ENCODE measurements around the gene PRDM16. TPM values are rescaled to one million over a fixed set of nuclear protein-coding genes. Genes with fewer than 3 reads are reported as not detected.

The PRDM16 gene
- total and polyA plus RNA-seq, 4 donors, result 0.05 to 0.67 (median 0.19) TPM

DNA sequence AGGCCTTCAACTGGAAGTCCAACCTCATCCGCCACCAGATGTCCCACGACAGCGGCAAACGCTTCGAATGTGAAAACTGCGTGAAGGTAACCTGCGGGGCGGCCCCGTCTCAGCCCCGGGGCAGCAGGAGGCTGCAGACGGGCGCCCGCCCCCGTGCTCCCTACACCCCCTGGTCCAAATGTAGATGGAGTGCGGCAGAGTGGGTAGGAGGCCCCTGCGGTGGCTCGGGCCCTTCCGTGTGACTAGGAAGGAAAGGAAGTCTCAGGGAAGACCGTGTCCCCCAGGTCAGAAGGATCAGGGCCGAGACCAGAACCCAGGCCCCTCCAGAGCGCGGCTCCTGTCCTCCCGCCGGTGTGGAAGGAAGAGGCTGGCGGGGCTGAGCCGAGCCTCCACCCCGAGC is 335.8 kb downstream of the PRDM16 start:
- Histone ChIP-seq H3K9ac (ENCODE audit: low read depth in 1 of 2, low read length in 2 of 2) (no peak overlapping the region), H3K36me3 (ENCODE audit: control insufficient read depth in 4 of 4, insufficient read depth in 3 of 4, low read depth in 1 of 4, low read length in 3 of 4) (no peaks in the 10 kb centered on the region), H3K27ac (ENCODE audit: low read depth in 1 of 2, low read length in 2 of 2) (no peak overlapping the region), H3K27me3 (ENCODE audit: control insufficient read depth in 4 of 4, insufficient read depth in 4 of 4, low read length in 3 of 4) (no peaks in the 10 kb centered on the region), H3K4me1 (ENCODE audit: control insufficient read depth in 4 of 4, insufficient read depth in 4 of 4, low read length in 3 of 4) (no peaks in the 10 kb centered on the region), H3K4me3 (ENCODE audit: low read depth in 1 of 3, low read length in 3 of 3) (no peak overlapping the region), H3K9me3 (ENCODE audit: control insufficient read depth in 4 of 4, low read length in 3 of 4) (no peaks in the 10 kb centered on the region)
- WGBS, result 93% methylated on average over 27 of the region's 27 CpGs
- TF ChIP-seq RAD21 (IDR thresholded peaks at IDR 0.05) (no peak), HNF4A (conservative IDR thresholded peaks at IDR 0.05) (no peak), ATF3 (IDR thresholded peaks at IDR 0.05) (no peak)
- no peak for DNase-seq (ENCODE audit: low spot score)

DNA sequence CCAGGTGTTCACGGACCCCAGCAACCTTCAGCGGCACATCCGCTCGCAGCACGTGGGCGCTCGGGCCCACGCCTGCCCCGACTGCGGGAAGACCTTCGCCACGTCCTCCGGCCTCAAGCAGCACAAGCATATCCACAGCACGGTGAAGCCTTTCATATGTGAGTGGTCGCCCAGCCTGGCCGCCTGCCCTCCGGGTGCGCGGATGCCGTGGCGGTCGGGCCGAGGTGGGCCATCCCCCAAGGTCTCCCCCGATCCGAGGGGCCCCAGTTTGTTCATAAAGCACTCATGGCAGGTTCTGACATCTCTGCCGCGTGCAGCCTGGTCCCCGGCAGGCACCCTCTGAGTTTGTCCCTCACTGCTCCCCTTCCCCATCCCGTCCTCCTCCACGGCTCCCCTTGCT is 336.5 kb downstream of the PRDM16 start:
- no peak for DNase-seq (ENCODE audit: low spot score)
- 91% methylated on average over 30 of the region's 30 CpGs for WGBS
- Histone ChIP-seq H3K27me3 (ENCODE audit: control insufficient read depth in 4 of 4, insufficient read depth in 4 of 4, low read length in 3 of 4) (no peaks in the 10 kb centered on the region), H3K36me3 (ENCODE audit: control insufficient read depth in 4 of 4, insufficient read depth in 3 of 4, low read depth in 1 of 4, low read length in 3 of 4) (no peaks in the 10 kb centered on the region), H3K9ac (ENCODE audit: low read depth in 1 of 2, low read length in 2 of 2) (no peak overlapping the region), H3K27ac (ENCODE audit: low read depth in 1 of 2, low read length in 2 of 2) (no peak overlapping the region), H3K9me3 (ENCODE audit: control insufficient read depth in 4 of 4, low read length in 3 of 4) (no peaks in the 10 kb centered on the region), H3K4me1 (ENCODE audit: control insufficient read depth in 4 of 4, insufficient read depth in 4 of 4, low read length in 3 of 4) (no peaks in the 10 kb centered on the region), H3K4me3 (ENCODE audit: low read depth in 1 of 3, low read length in 3 of 3) (no peak overlapping the region)
- TF ChIP-seq FOXA2 (IDR thresholded peaks at IDR 0.05), result no peak
- TF ChIP-seq ATF3 (IDR thresholded peaks at IDR 0.05), result no peak
- no peak for TF ChIP-seq NR2F2 (IDR thresholded peaks at IDR 0.05)
- no peak for TF ChIP-seq HNF4G (IDR thresholded peaks at IDR 0.05)
- TF ChIP-seq FOXA1 (IDR thresholded peaks at IDR 0.05), result no peak
- TF ChIP-seq GABPA (IDR thresholded peaks at IDR 0.05 in 1 of 2, conservative IDR thresholded peaks at IDR 0.05 in 1 of 2), result no peak
- no peak for TF ChIP-seq TAF1 (conservative IDR thresholded peaks at IDR 0.05)
- TF ChIP-seq, protein P1, sequence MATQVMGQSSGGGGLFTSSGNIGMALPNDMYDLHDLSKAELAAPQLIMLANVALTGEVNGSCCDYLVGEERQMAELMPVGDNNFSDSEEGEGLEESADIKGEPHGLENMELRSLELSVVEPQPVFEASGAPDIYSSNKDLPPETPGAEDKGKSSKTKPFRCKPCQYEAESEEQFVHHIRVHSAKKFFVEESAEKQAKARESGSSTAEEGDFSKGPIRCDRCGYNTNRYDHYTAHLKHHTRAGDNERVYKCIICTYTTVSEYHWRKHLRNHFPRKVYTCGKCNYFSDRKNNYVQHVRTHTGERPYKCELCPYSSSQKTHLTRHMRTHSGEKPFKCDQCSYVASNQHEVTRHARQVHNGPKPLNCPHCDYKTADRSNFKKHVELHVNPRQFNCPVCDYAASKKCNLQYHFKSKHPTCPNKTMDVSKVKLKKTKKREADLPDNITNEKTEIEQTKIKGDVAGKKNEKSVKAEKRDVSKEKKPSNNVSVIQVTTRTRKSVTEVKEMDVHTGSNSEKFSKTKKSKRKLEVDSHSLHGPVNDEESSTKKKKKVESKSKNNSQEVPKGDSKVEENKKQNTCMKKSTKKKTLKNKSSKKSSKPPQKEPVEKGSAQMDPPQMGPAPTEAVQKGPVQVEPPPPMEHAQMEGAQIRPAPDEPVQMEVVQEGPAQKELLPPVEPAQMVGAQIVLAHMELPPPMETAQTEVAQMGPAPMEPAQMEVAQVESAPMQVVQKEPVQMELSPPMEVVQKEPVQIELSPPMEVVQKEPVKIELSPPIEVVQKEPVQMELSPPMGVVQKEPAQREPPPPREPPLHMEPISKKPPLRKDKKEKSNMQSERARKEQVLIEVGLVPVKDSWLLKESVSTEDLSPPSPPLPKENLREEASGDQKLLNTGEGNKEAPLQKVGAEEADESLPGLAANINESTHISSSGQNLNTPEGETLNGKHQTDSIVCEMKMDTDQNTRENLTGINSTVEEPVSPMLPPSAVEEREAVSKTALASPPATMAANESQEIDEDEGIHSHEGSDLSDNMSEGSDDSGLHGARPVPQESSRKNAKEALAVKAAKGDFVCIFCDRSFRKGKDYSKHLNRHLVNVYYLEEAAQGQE (IDR thresholded peaks at IDR 0.05), result no peak
- no peak for TF ChIP-seq RAD21 (IDR thresholded peaks at IDR 0.05)
- no peak for TF ChIP-seq RXRA (IDR thresholded peaks at IDR 0.05)
- TF ChIP-seq ZBTB33 (IDR thresholded peaks at IDR 0.05), result no peak
- no peak for TF ChIP-seq MAX (IDR thresholded peaks at IDR 0.05)
- no peak for TF ChIP-seq JUND (IDR thresholded peaks at IDR 0.05)
- TF ChIP-seq CTCF (IDR thresholded peaks at IDR 0.05; ENCODE audit: low read depth, low read length, missing input control), result no peak
- TF ChIP-seq SP1 (IDR thresholded peaks at IDR 0.05), result no peak
